ENCODE measurements around the gene CNTFR. TPM values are rescaled to one million over a fixed set of nuclear protein-coding genes. Genes with fewer than 3 reads are reported as not detected.
A peak's percentile ranks its signal among the peaks of the same experiment; 100 is the strongest.

CNTFR gene
- total RNA-seq, 1 donor from 2014 or later, result 3.1 TPM

GRCh38 chr9:34580358-34580757 is 9.2 kb downstream of the CNTFR start:
- Mint-ChIP-seq H3K36me3 (ENCODE audit: low read depth, unreplicated experiment) (no peaks in the 10 kb centered on the region), H3K9me3 (ENCODE audit: unreplicated experiment) (no peaks in the 10 kb centered on the region), H3K4me1 (ENCODE audit: unreplicated experiment) (peaks cover 38% of the 10 kb centered on the region), H3K27me3 (ENCODE audit: unreplicated experiment) (peaks cover 25% of the 10 kb centered on the region), H3K27ac (ENCODE audit: unreplicated experiment) (no peak overlapping the region), H3K4me3 (ENCODE audit: unreplicated experiment) (peak overlapping the region; percentile 7)
- no peak for DNase-seq (ENCODE audit: low spot score)
- TF ChIP-seq CTCF (IDR thresholded peaks at IDR 0.05; ENCODE audit: unreplicated experiment), result no peak

GRCh38 chr9:34579808-34580163 is 9.7 kb downstream of the CNTFR start:
- DNase-seq (ENCODE audit: low spot score), result no peak
- no peak for TF ChIP-seq CTCF (IDR thresholded peaks at IDR 0.05; ENCODE audit: unreplicated experiment)
- Mint-ChIP-seq H3K9me3 (ENCODE audit: unreplicated experiment) (no peaks in the 10 kb centered on the region), H3K27me3 (ENCODE audit: unreplicated experiment) (peaks cover 25% of the 10 kb centered on the region), H3K4me1 (ENCODE audit: unreplicated experiment) (peaks cover 43% of the 10 kb centered on the region), H3K4me3 (ENCODE audit: unreplicated experiment) (peak overlapping the region; percentile 7), H3K36me3 (ENCODE audit: low read depth, unreplicated experiment) (no peaks in the 10 kb centered on the region), H3K27ac (ENCODE audit: unreplicated experiment) (no peak overlapping the region)

- Mint-ChIP-seq H3K27me3 (ENCODE audit: unreplicated experiment) (peaks cover 25% of the 10 kb centered on the region), H3K9me3 (ENCODE audit: unreplicated experiment) (no peaks in the 10 kb centered on the region), H3K27ac (ENCODE audit: unreplicated experiment) (no peak overlapping the region), H3K4me1 (ENCODE audit: unreplicated experiment) (peaks cover 46% of the 10 kb centered on the region), H3K4me3 (ENCODE audit: unreplicated experiment) (peak overlapping the region; percentile 27), H3K36me3 (ENCODE audit: low read depth, unreplicated experiment) (no peaks in the 10 kb centered on the region)
- TF ChIP-seq CTCF (IDR thresholded peaks at IDR 0.05; ENCODE audit: unreplicated experiment), result no peak
- no peak for DNase-seq (ENCODE audit: low spot score)
Observed at GRCh38 chr9:34579104-34579807, 10.3 kb downstream of the CNTFR start.

GRCh38 chr9:34578241-34579103 is 11.1 kb downstream of the CNTFR start:
- no peak for TF ChIP-seq CTCF (IDR thresholded peaks at IDR 0.05; ENCODE audit: unreplicated experiment)
- Mint-ChIP-seq H3K9me3 (ENCODE audit: unreplicated experiment) (no peaks in the 10 kb centered on the region), H3K27me3 (ENCODE audit: unreplicated experiment) (peaks cover 25% of the 10 kb centered on the region), H3K36me3 (ENCODE audit: low read depth, unreplicated experiment) (no peaks in the 10 kb centered on the region), H3K4me3 (ENCODE audit: unreplicated experiment) (peak overlapping the region; percentile 69), H3K27ac (ENCODE audit: unreplicated experiment) (no peak overlapping the region), H3K4me1 (ENCODE audit: unreplicated experiment) (peaks cover 46% of the 10 kb centered on the region)
- peak; percentile 45 for DNase-seq (ENCODE audit: low spot score)
